Duodenal mucosa (tissue), 2 donors: ENCODE data around the gene SPATA31C2.
"Not testable (repeated sequence)": the region's sequence is repeated elsewhere in the genome, so short reads cannot be mapped to it uniquely, and the experiment has no call there.

Experiments used
- H3K27ac ChIP-seq: one replicate; pipeline ENCODE4 v1.7.0; 2013; ENCODE audit warnings: low read depth, low read length
- H3K27me3 ChIP-seq, 2 donors: one replicate each; pipeline ENCODE4 v1.7.0; 2013; ENCODE audit warnings: low read length in 2 of 2, control low read depth in 1 of 2; ENCODE audit not compliant: insufficient read depth in 2 of 2, control insufficient read depth in 1 of 2
- H3K36me3 ChIP-seq, 2 donors: one replicate each; pipeline ENCODE4 v1.7.0; 2013; ENCODE audit warnings: low read length in 2 of 2, control low read depth in 1 of 2; ENCODE audit not compliant: insufficient read depth in 2 of 2, control insufficient read depth in 1 of 2
- H3K4me1 ChIP-seq, 2 donors: one replicate each; pipeline ENCODE4 v1.7.0; 2013; ENCODE audit warnings: low read length in 2 of 2, control low read depth in 1 of 2; ENCODE audit not compliant: insufficient read depth in 2 of 2, control insufficient read depth in 1 of 2
- H3K4me3 ChIP-seq, 2 donors: one replicate each; pipeline ENCODE4 v1.7.0; 2013; ENCODE audit warnings: low read length in 2 of 2, low read depth in 1 of 2
- H3K9ac ChIP-seq, 2 donors: one replicate each; pipeline ENCODE4 v1.7.0; 2013; ENCODE audit warnings: low read length in 2 of 2, low read depth in 1 of 2
- H3K9me3 ChIP-seq, 2 donors: one replicate each; pipeline ENCODE4 v1.7.0; 2013; ENCODE audit warnings: low read length in 2 of 2, control low read depth in 1 of 2; ENCODE audit not compliant: control insufficient read depth in 1 of 2

The SPATA31C2 gene

GRCh38 chr9:88129556-88129955, 8.7 kb downstream of the SPATA31C2 start:
- H3K4me3 ChIP-seq, H3K4me1 ChIP-seq, H3K9ac ChIP-seq, H3K36me3 ChIP-seq, H3K27ac ChIP-seq, H3K27me3 ChIP-seq, H3K9me3 ChIP-seq: not testable (repeated sequence)

DNA sequence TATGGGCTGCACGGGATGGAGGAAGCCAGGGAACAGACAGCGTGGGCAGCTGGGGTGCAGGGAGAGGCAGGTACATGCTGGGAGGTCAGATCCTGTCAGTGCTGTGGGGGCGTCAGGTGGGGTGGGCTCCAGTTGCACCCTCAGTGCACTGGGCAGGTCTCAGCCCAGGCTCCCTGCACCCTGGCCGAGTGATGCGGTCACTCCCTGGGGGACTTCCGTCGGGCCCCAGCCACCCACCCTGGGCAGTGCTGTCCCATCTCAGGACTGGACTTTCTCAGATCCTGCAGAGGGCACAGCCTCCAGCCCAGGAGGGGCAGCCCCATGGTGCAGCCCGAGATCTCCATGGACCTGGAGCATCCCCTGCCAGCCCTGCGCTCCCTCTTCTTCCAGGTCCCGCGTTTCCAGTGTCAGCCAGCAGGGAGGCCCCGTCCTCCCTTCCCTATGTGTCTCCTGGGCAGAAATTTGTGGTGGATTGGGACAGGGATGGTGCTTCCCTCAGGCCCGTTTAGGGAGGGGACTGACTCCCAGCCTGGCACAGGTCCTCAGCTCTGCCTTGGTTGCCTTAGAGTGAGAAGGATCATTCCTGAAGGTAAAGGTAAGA, 10.5 kb downstream of the SPATA31C2 start:
- H3K27me3 ChIP-seq, H3K9ac ChIP-seq, H3K27ac ChIP-seq, H3K4me1 ChIP-seq, H3K36me3 ChIP-seq, H3K4me3 ChIP-seq, H3K9me3 ChIP-seq: not testable (repeated sequence)

DNA sequence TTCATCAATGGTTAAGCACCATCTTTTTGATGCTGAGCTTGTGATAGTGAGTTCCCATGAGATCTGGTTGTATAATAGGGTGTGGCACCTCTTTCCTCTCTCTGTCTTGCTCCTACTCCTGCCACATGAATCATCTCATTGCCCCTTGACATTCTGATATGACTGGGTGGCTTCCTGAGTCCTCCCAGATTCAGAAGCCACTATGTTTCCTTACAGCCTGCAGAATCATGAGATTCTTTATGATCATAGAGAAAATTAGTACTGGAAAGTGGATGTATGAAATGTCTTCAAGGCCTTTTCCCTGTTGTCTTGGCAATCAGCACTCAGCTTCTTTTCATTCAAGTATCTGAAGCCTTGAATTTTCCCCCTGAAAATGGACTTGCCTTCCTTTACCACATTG, 14.9 kb downstream of the SPATA31C2 start:
- not testable (repeated sequence) for H3K4me3 ChIP-seq, H3K27me3 ChIP-seq, H3K27ac ChIP-seq, H3K9me3 ChIP-seq, H3K36me3 ChIP-seq, H3K4me1 ChIP-seq, H3K9ac ChIP-seq

DNA sequence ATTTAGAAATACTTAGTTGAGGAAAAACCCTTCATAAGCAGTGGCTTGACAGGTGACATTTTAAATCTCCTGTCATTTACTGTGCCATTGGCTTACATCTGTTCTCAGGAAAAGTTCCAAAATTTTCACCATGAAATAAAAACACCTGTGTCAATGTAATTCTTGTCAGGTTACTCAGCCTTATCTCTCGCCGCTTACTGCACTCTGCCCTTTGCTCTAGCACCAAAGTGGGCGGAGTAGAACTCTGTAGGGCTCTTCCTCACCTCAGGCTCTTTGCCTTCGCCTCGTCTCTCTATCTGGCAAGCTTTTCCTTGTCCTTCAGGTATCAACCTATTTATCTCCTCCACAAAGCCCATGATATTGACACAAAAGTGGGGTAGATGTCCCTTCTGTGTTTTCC, 20.2 kb downstream of the SPATA31C2 start:
- H3K27ac ChIP-seq, H3K4me1 ChIP-seq, H3K27me3 ChIP-seq, H3K9me3 ChIP-seq, H3K36me3 ChIP-seq, H3K4me3 ChIP-seq, H3K9ac ChIP-seq: not testable (repeated sequence)

GRCh38 chr9:88114968-88115612, 23.2 kb downstream of the SPATA31C2 start:
- not testable (repeated sequence) for H3K9me3 ChIP-seq, H3K9ac ChIP-seq, H3K4me1 ChIP-seq, H3K4me3 ChIP-seq, H3K36me3 ChIP-seq, H3K27me3 ChIP-seq, H3K27ac ChIP-seq

- H3K27me3 ChIP-seq, H3K27ac ChIP-seq: not testable (repeated sequence)
Observed at GRCh38 chr9:88114283-88114967, 23.9 kb downstream of the SPATA31C2 start.

GRCh38 chr9:88113156-88114130, 24.8 kb downstream of the SPATA31C2 start:
- not testable (repeated sequence) for H3K4me1 ChIP-seq, H3K27ac ChIP-seq, H3K36me3 ChIP-seq, H3K9ac ChIP-seq, H3K4me3 ChIP-seq, H3K27me3 ChIP-seq, H3K9me3 ChIP-seq

More at GRCh38 chr9:88114283-88114967, 23.9 kb downstream of the SPATA31C2 start:
- not testable (repeated sequence) for H3K9me3 ChIP-seq, H3K9ac ChIP-seq, H3K4me1 ChIP-seq, H3K36me3 ChIP-seq, H3K4me3 ChIP-seq

DNA sequence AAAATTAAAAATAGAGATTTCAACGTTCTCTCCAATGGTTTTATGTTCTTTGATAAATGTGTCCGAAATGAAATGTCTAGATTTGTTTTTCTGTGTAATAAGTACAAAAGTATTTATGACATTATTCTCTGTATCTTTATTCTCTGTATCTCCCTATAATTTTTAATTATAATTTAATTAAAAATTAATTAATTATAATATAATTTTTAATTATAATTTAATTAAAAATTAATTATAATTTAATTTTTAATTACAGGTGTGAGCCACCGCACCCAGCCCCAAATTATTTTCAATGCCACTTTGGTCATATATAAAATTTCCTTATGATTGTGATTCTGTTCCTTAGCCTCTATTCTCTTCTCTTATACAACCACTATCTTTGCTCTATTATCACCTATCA, 28.2 kb downstream of the SPATA31C2 start:
- H3K9me3 ChIP-seq: no peaks in the 10 kb centered on the region
- H3K36me3 ChIP-seq: no peaks in the 10 kb centered on the region
- H3K9ac ChIP-seq: no peak overlapping the region
- H3K4me3 ChIP-seq: no peak overlapping the region
- H3K27ac ChIP-seq: no peak overlapping the region
- peaks cover 0 to under 1% of the 10 kb centered on the region in 2 donors for H3K4me1 ChIP-seq
- H3K27me3 ChIP-seq: no peaks in the 10 kb centered on the region

DNA sequence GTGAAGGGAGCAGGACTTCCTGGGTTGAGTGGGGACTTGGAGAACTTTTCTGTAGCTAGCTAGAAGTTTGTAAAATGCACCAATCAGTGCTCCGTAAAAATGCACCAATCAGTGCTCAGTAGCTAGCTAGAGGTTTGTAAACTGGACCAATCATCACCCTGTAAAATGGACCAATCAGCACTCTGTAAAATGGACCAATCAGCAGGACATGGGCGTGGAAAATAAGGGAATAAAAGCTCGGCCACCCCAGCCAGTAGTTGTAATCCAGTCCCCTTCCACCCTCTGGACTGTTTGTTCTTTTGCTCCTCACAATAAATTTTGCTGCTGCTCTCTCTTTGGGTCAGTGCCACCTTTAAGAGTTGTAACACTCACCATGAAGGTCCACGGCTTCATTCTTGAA, 29.5 kb downstream of the SPATA31C2 start:
- no peak overlapping the region for H3K4me3 ChIP-seq

GRCh38 chr9:88106492-88106891, 31.8 kb downstream of the SPATA31C2 start:
- Histone ChIP-seq H3K4me1 (no peaks in the 10 kb centered on the region), H3K9ac (no peak overlapping the region), H3K9me3 (no peaks in the 10 kb centered on the region), H3K27me3 (no peaks in the 10 kb centered on the region), H3K27ac (no peak overlapping the region), H3K4me3 (no peak overlapping the region), H3K36me3 (no peaks in the 10 kb centered on the region)

More for the DNA sequence above, 29.5 kb downstream of the SPATA31C2 start:
- Histone ChIP-seq H3K27me3 (no peaks in the 10 kb centered on the region), H3K9ac (no peak overlapping the region), H3K36me3 (no peaks in the 10 kb centered on the region), H3K4me1 (no peaks in the 10 kb centered on the region), H3K9me3 (no peaks in the 10 kb centered on the region), H3K27ac (no peak overlapping the region)
